Peyer's patch (tissue), 4 donors: ENCODE results near the gene ARHGEF12. TPM values are rescaled to one million over a fixed set of nuclear protein-coding genes. Genes with fewer than 3 reads are reported as not detected.

ENCODE experiments used
- DNase-seq, 3 donors: peaks; one replicate each; pipeline ENCODE4 v3.0.0-alpha.2; 2017 to 2019
- H3K27ac ChIP-seq, 4 donors: fragments of 200-600 bp; sonication (generic); one replicate each; pipeline ENCODE4 v1.5.1; 2016 to 2019
- H3K27me3 ChIP-seq, 2 donors: fragments of 200-600 bp; sonication (generic); one replicate each; pipeline ENCODE4 v1.5.1; 2019
- H3K36me3 ChIP-seq, 3 donors: fragments of 200-600 bp; sonication (generic); one replicate each; pipeline ENCODE4 v1.5.1; 2016 to 2019
- H3K4me1 ChIP-seq, 4 donors: fragments of 200-600 bp; sonication (generic); one replicate each; pipeline ENCODE4 v1.5.1; 2016 to 2019
- H3K4me3 ChIP-seq, 4 donors: fragments of 200-600 bp; sonication (generic); 1 replicate in 3 of 4; 2 replicates in 1 of 4; pipeline ENCODE4 v1.5.1; 2016 to 2019; ENCODE audit warnings: mild to moderate bottlenecking in 1 of 4
- H3K9me3 ChIP-seq, 4 donors: fragments of 200-600 bp; sonication (generic); one replicate each; pipeline ENCODE4 v1.5.1; 2016 to 2019; ENCODE audit warnings: mild to moderate bottlenecking in 1 of 4
- CTCF ChIP-seq, 6 experiments: fragments of 450-650 bp in 4 of 6; fragments of 200-600 bp in 2 of 6; sonication (generic) in 1 of 6; IDR thresholded peaks; one replicate each; pipeline ENCODE4 v1.5.1; 2017 to 2019; ENCODE audit warnings: antibody characterized with exemption in 6 of 6, mild to moderate bottlenecking in 3 of 6, moderate library complexity in 1 of 6
- POLR2A ChIP-seq, 2 donors: fragments of 450-650 bp; IDR thresholded peaks; one replicate each; pipeline ENCODE4 v1.5.1; 2017; ENCODE audit warnings: antibody characterized with exemption in 2 of 2, mild to moderate bottlenecking in 2 of 2, moderate library complexity in 2 of 2
- total RNA-seq, 4 donors: library from RNA; depleted of rRNA; stranded (reverse); fragments of >200 nt; gene quantifications; one replicate each; pipeline ENCODE4 v1.1.0, GENCODE V29; 2016

ARHGEF12 gene
- total RNA-seq, 4 donors from 2014 or later: 102 to 122 (median 107) TPM

- peaks cover 0 to 15% (median 0%) of the 10 kb centered on the region in 4 donors for H3K4me1 ChIP-seq
- no peak overlapping the region for H3K4me3 ChIP-seq
- TF ChIP-seq POLR2A (IDR thresholded peaks at IDR 0.05) (no peak), CTCF (IDR thresholded peaks at IDR 0.05) (no peak)
- H3K36me3 ChIP-seq: no peaks in the 10 kb centered on the region
- H3K27me3 ChIP-seq: no peaks in the 10 kb centered on the region
- H3K9me3 ChIP-seq: no peaks in the 10 kb centered on the region
- no peak for DNase-seq
- H3K27ac ChIP-seq: no peak overlapping the region
Observed at GRCh38 chr11:120302001-120302805, 34.0 kb upstream of the ARHGEF12 start.

GRCh38 chr11:120303004-120303637, 33.1 kb upstream of the ARHGEF12 start:
- TF ChIP-seq POLR2A (IDR thresholded peaks at IDR 0.05) (no peak), CTCF (IDR thresholded peaks at IDR 0.05) (peak; percentile 36 to 95 (median 90))
- peak; percentile 52 to 89 (median 70) for DNase-seq
- H3K9me3 ChIP-seq: no peaks in the 10 kb centered on the region
- H3K36me3 ChIP-seq: no peaks in the 10 kb centered on the region
- H3K4me1 ChIP-seq: peaks cover 0 to 15% (median 0%) of the 10 kb centered on the region in 4 donors
- H3K27me3 ChIP-seq: no peaks in the 10 kb centered on the region
- no peak overlapping the region for H3K27ac ChIP-seq
- no peak overlapping the region for H3K4me3 ChIP-seq

GRCh38 chr11:120304526-120304925, 31.7 kb upstream of the ARHGEF12 start:
- no peak for DNase-seq

GRCh38 chr11:120305286-120305685, 30.9 kb upstream of the ARHGEF12 start:
- Histone ChIP-seq H3K4me3 (no peak overlapping the region), H3K36me3 (no peaks in the 10 kb centered on the region), H3K27ac (no peak overlapping the region), H3K27me3 (no peaks in the 10 kb centered on the region), H3K4me1 (peaks cover 0 to 17% (median 0%) of the 10 kb centered on the region in 4 donors), H3K9me3 (no peaks in the 10 kb centered on the region)
- no peak for DNase-seq
- TF ChIP-seq CTCF (IDR thresholded peaks at IDR 0.05) (no peak), POLR2A (IDR thresholded peaks at IDR 0.05) (no peak)

More at GRCh38 chr11:120304526-120304925, 31.7 kb upstream of the ARHGEF12 start:
- Histone ChIP-seq H3K27me3 (no peaks in the 10 kb centered on the region), H3K9me3 (no peaks in the 10 kb centered on the region), H3K36me3 (no peaks in the 10 kb centered on the region), H3K27ac (no peak overlapping the region), H3K4me1 (peaks cover 0 to 15% (median 0%) of the 10 kb centered on the region in 4 donors), H3K4me3 (no peak overlapping the region)
- TF ChIP-seq CTCF (IDR thresholded peaks at IDR 0.05): no peak
- TF ChIP-seq POLR2A (IDR thresholded peaks at IDR 0.05): no peak

- H3K4me1 ChIP-seq: peaks cover 0 to 25% (median 1%) of the 10 kb centered on the region in 4 donors
- TF ChIP-seq CTCF (IDR thresholded peaks at IDR 0.05) (peak in 3 of 6 experiments; percentile 12 to 22 (median 21)), POLR2A (IDR thresholded peaks at IDR 0.05) (no peak)
- H3K36me3 ChIP-seq: no peaks in the 10 kb centered on the region
- H3K27ac ChIP-seq: no peak overlapping the region
- H3K27me3 ChIP-seq: no peaks in the 10 kb centered on the region
- H3K4me3 ChIP-seq: no peak overlapping the region
- DNase-seq: peak in 1 of 3 donors; percentile 70
- no peaks in the 10 kb centered on the region for H3K9me3 ChIP-seq
Observed at GRCh38 chr11:120306519-120307242, 29.5 kb upstream of the ARHGEF12 start.
